ENCODE results near the gene FGF7.
"Not testable (repeated sequence)": the region's sequence is repeated elsewhere in the genome, so short reads cannot be mapped to it uniquely, and the experiment has no call there.

Gene FGF7

GRCh38 chr15:49439678-49440395, 16.8 kb downstream of the FGF7 start:
- DNase-seq, result no peak

DNA sequence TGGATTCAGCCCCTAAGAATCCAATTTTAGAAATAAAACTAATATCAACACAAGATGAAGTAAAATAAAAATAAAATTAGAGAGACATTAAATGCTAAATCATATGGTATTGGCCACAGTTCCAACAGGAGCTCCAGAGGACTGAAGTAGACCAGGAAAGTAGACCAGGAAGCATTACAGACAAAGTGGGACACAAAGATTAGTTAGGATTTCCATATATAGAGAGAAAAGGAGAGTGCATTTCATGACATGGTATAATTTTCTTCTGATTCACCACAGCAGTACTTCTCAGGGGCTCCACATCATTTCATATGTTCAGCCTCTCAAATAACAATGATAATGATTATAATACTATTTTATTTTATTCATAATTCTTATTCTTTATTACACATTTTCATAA, 18.3 kb downstream of the FGF7 start:
- DNase-seq, result no peak

DNA sequence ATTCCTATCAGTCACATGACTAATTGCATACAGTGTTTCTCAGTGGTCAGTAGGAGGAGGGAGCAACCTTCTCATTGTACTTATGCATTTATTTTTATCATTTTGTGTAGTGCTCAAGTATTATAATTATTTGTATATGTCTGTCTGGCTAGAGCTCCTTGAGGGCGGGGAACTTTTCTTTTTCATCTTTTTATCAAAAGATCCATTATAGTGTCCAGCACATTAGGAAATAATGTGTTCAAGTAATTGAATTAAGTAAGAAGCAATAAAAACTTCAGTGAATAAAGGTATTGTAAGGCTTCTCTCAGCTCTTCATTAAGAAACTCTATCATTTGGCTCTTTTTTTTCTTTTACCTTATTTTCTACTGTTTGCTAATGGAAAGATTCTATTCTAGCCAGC, 18.8 kb downstream of the FGF7 start:
- DNase-seq, result no peak

DNA sequence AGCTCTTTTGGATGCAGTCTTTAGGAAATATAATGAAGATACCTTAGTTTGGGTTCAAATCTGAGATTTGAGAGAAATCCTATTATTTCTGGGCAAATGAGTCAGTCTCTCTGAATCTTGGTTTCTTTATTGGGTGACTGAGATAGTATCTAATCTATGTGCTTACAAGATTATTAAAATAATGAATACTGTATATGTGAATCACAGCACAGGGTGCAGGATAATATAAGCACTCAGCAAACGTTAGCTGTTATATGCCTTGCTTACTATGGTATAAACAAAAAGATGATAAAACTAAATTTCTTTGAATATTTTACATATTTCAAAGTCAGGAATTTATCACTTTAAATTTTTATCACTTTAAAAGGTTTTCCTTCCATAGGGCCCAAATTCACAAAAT, 29.6 kb downstream of the FGF7 start:
- DNase-seq, result no peak

GRCh38 chr15:49456166-49456565, 33.1 kb downstream of the FGF7 start:
- DNase-seq, result no peak

GRCh38 chr15:49458145-49458544, 35.1 kb downstream of the FGF7 start:
- no peak for DNase-seq

DNA sequence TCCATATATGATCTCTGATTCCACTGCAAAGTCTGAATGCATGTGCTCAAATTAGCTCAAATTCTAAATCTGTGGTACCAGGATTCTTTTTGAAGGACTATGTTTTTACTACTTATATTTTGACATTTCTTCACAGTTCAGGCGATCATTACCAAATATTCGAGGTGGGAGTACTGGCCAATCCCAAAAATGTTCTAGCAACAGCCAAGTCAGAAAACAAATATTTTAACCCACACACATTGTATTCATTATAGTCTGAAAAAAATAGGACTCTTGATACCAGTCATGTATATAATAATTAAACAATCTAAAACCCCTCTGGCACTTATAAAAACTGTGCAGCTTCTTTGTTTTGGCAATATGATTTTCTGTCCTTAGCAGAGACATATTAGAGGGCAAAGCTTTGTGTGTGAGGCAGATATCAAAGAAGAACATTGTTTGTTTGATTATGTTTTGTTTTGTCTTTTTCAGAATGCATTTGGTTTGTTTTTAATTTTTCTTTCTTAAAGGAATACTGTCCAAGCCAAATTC, 37.4 kb downstream of the FGF7 start:
- no peak for DNase-seq

DNA sequence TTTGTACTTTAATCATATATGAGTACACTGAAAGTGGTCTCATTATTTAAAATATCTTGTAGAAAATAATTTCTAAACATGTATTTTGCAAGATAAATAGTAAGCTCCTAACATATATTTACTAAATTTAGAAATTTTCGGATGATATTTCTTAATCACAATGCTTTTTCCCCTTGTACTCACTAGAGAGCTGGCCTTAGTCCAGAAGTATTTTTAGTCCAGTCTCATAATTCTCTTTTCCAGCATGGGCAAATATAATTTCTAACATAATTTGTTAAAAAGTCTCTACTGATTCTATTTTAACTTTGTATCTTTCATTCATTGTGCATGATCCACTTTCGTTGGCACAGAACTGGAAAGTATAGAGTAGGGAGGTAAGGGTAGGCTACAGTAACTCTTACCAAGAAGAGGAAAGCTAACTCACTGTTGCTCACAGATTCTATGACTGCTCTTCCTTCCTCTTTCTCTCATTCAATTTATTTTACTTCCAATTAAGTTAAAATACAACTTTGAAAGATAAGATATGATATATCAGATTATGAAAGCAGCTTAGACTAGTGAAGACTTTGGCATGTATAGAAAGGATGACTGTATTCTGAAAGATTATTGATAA, 39.3 kb downstream of the FGF7 start:
- DNase-seq, result no peak

- DNase-seq, result no peak
Measured at GRCh38 chr15:49464522-49464921, 41.5 kb downstream of the FGF7 start.

DNA sequence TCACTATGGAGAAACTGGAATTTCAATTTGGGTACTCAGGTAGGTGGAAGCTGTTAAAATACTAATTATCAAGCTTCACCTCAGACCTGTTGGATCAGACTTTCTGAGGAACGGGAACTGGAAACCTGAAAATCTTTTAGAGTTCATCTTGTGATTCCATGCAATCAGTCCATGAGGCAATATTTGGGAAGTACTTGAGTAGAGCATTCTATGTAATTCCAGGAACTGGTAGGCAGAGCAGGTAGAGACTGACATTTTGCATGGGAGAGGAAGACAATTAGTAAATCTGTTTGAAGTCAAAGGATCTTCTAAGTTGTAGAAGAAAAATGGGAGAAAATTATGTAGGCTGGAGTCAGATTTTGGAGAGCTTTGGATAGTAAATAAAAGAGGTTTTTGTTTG, 43.1 kb downstream of the FGF7 start:
- no peak for DNase-seq

- DNase-seq, result no peak
Measured at GRCh38 chr15:49467746-49468480, 44.9 kb downstream of the FGF7 start.

DNA sequence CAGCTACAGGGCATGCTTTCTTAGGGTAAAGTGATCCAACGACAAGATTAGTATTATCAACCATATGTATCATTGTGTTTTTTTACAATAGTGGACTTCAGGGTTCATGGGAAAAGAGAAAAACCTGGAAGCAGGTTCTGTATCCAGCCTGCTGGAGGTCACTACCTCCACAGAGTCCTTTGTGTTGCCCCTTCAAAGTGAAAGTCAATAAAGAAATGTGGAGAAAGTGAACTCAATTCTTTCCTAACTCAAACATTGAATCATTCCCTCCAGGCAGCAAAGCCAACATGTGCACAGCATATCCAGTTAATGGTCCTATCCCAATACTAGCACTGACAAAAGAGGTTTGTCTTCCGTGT, 45.4 kb downstream of the FGF7 start:
- DNase-seq, result no peak

GRCh38 chr15:49471248-49471647, 48.2 kb downstream of the FGF7 start:
- not testable (repeated sequence) for DNase-seq

- DNase-seq, result no peak
Measured at GRCh38 chr15:49471733-49472132, 48.7 kb downstream of the FGF7 start.

DNA sequence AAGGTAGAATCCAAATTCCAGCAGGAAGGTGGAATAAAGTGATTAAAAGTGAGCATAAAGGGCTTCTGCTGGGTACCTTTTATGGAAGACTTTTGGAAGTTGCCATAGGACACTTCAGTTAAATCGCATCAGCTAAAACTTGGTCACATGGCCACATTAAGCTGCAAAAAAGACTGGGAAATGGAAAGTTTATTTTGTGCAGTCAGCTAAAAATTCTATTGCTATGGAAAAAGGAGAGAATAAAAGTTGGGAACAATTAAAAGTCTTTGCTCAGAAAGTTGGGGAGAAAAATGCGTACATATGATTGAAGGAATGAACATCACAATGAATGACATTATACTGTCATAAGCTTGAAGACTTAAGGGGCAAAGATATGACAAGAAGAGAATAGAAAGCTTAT, 49.3 kb downstream of the FGF7 start:
- DNase-seq, result no peak

GRCh38 chr15:49473031-49473430, 50.0 kb downstream of the FGF7 start:
- DNase-seq, result no peak

- not testable (repeated sequence) for DNase-seq
Measured at GRCh38 chr15:49478021-49478420, 55.0 kb downstream of the FGF7 start.

DNA sequence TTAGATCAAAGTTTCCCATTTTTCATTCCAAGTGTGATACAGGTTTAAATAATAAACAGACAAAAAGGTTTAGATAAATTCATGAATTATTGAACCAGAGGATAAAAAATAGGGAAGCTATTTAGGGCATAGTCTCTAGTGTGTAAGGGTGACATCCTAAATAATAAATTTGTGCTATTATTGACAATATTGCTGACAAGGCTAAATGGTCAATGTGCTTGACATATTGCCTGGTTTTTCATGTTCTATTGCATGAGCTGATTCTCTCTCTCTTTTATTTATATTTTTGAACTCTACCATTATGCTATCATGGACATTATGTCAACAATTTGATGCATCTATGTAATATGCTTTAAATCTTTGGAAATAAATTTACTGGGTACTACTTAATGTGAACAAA, 55.9 kb downstream of the FGF7 start:
- DNase-seq, result not testable (repeated sequence)

DNA sequence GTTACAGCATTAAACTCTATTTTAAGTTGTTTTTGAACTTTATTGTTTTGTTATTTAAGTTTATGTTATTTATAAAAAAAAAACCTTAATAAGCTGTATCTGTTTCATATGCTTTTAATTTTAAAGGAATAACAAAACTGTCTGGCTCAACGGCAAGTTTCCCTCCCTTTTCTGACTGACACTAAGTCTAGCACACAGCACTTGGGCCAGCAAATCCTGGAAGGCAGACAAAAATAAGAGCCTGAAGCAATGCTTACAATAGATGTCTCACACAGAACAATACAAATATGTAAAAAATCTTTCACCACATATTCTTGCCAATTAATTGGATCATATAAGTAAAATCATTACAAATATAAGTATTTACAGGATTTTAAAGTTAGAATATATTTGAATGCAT, 62.4 kb downstream of the FGF7 start:
- not testable (repeated sequence) for DNase-seq

DNA sequence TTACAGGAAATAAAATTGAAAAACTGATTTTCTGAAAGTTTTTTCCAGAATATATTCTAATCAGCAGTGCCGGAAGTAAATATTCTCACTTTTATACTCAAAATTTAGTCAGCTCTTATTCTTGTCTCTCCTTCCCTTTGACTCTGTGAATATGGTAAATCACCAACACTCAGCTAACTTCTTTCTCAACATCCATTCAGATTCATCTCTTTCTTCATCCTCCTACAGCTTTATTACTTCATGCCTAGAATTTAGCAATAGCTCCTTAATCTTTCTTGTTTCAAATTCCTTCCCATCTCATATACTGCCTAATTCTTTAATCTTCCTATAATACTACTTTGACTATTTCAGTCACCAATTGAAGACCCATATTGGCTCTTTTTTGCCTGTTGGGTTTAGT, 67.9 kb downstream of the FGF7 start:
- DNase-seq, result no peak

- DNase-seq, result no peak
Measured at GRCh38 chr15:49492151-49492550, 69.1 kb downstream of the FGF7 start.

GRCh38 chr15:49492830-49493229, 69.8 kb downstream of the FGF7 start:
- no peak for DNase-seq

GRCh38 chr15:49494842-49495241, 71.8 kb downstream of the FGF7 start:
- DNase-seq, result no peak
